ENCODE measurements around the gene HRK. TPM values are rescaled to one million over a fixed set of nuclear protein-coding genes. Genes with fewer than 3 reads are reported as not detected.
"Not testable (repeated sequence)": the region's sequence is repeated elsewhere in the genome, so short reads cannot be mapped to it uniquely, and the experiment has no call there.

Gene HRK
- total RNA-seq, 4 donors from 2014 or later, result under 0.01 to 0.45 (median 0.08) TPM; not detected in 1

DNA sequence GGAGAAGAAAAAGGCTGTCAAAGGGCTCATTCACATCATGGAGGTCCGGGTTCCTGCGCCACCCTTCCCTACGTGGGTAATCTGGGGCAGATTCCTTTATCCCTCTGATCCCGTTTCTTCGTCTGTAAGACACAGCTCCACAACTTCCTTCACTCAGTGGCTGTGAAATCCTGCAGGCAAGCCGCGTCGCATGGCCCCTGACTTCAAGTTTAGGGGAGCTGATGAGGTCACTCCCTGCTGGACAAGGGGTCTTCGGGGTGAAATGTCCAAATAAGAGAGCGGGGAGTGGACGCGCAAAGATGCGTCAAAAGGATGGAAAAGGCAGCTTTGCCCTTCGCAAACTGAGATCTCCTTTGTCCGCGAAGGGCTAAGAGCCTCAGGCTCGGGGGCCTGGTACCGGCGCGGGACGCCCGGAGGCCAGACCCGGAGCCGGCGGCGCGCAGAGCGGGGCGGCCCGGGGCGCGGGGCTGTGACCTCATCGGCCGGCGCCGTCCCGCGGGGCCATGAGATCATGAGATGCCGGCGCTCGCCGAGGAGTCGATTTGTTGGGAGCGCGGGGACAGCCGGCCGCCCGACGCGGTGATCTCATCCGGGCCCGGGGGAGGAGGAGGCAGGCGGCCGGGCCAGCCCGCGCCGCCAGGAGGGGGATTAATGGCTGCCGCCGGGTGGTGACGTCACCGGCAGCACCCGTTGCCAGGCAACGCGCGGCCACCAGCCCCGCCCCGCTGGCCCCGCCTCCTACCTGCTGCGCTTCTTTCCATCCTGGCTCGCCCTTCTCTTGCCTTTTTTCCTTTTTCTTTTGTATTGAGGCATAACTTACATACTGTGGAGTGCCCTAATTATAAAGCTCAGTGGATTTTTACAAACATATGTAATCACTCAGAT is 62.1 kb downstream of the HRK start:
- no peaks in the 10 kb centered on the region for H3K36me3 ChIP-seq
- 0 to 1% methylated on average over 5 to 58 of the region's 70 CpGs for WGBS, 2 donors (ENCODE audit: low coverage in 1 of 2)
- no peaks in the 10 kb centered on the region for H3K27me3 ChIP-seq
- peak overlapping the region; percentile 91 to 95 (median 92) for H3K27ac ChIP-seq
- TF ChIP-seq, protein P1, sequence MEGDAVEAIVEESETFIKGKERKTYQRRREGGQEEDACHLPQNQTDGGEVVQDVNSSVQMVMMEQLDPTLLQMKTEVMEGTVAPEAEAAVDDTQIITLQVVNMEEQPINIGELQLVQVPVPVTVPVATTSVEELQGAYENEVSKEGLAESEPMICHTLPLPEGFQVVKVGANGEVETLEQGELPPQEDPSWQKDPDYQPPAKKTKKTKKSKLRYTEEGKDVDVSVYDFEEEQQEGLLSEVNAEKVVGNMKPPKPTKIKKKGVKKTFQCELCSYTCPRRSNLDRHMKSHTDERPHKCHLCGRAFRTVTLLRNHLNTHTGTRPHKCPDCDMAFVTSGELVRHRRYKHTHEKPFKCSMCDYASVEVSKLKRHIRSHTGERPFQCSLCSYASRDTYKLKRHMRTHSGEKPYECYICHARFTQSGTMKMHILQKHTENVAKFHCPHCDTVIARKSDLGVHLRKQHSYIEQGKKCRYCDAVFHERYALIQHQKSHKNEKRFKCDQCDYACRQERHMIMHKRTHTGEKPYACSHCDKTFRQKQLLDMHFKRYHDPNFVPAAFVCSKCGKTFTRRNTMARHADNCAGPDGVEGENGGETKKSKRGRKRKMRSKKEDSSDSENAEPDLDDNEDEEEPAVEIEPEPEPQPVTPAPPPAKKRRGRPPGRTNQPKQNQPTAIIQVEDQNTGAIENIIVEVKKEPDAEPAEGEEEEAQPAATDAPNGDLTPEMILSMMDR (IDR thresholded peaks at IDR 0.05), result peak in 1 of 4 experiments; percentile 16
- TF ChIP-seq POLR2AphosphoS5 (IDR thresholded peaks at IDR 0.05), result peak; percentile 57
- peak; percentile 76 to 78 for TF ChIP-seq POLR2A (IDR thresholded peaks at IDR 0.05)
- TF ChIP-seq EP300 (IDR thresholded peaks at IDR 0.05), result no peak
- peak overlapping the region; percentile 63 to 71 for H3K4me3 ChIP-seq
- peak; percentile 99 for ATAC-seq
- H3K4me1 ChIP-seq, result peaks cover 0 to 13% (median 6%) of the 10 kb centered on the region in 3 donors
- H3K9me3 ChIP-seq, result no peaks in the 10 kb centered on the region

DNA sequence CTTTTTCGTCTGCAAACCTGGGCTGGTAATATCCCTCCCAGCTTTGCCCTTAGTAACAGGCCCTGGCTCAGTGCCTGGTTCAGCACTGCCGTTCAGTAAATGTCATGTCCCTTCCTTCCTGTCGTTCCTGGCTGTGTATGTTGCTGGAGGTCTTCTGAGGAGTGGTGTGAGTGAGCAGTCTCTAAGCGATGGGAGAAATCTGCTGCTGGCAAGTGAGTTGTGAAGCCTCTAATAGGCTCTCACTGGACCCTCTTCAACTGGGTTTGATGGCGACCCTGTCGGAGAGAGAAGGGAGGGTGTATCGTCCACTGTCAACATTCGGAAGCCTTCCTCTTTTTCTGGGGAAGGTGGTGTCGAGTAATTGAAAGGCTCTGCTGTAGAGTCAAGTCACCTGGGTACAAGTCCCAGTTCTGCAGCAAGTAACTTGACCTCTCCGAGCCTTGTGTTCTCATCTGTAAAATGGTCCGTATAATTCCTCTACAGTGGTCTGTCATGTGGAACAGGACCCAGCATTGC is 62.8 kb downstream of the HRK start:
- TF ChIP-seq POLR2AphosphoS5 (IDR thresholded peaks at IDR 0.05), result peak; percentile 18
- TF ChIP-seq POLR2A (IDR thresholded peaks at IDR 0.05), result no peak
- TF ChIP-seq, protein P1 (IDR thresholded peaks at IDR 0.05), result no peak
- WGBS, 2 donors (ENCODE audit: low coverage in 1 of 2), result 31 to 33% methylated on average over 7 to 9 of the region's 11 CpGs
- H3K9me3 ChIP-seq, result no peaks in the 10 kb centered on the region
- peak overlapping the region; percentile 91 to 95 (median 92) for H3K27ac ChIP-seq
- no peak for ATAC-seq
- peak overlapping the region; percentile 63 to 71 for H3K4me3 ChIP-seq
- no peaks in the 10 kb centered on the region for H3K27me3 ChIP-seq
- peaks cover 0 to 13% (median 6%) of the 10 kb centered on the region in 3 donors for H3K4me1 ChIP-seq
- H3K36me3 ChIP-seq, result no peaks in the 10 kb centered on the region

DNA sequence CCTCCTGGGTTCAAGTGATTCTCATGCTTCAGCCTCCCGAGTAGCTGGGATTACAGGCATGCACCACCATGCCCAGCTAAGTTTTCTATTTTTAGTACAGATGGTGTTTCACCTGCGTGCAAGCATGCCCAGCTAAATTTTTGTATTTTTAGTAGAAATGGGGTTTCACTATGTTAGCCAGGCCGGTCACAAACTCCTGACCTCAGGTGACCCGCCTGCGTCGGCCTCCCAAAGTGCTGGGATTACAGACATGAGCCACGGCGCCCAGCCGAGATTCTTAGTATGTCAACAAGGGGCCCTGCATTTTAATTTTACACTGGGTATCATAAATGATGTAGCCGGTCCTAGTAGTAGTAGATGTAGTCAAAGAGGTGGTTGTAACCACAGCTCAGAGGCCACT is 66.5 kb downstream of the HRK start:
- H3K4me1 ChIP-seq, result peaks cover 0 to 13% (median 6%) of the 10 kb centered on the region in 3 donors
- H3K27me3 ChIP-seq, H3K9me3 ChIP-seq, ATAC-seq, H3K27ac ChIP-seq, H3K36me3 ChIP-seq, H3K4me3 ChIP-seq: not testable (repeated sequence)
- WGBS, 2 donors (ENCODE audit: low coverage in 1 of 2), result 81 to 89% methylated on average over 3 to 8 of the region's 10 CpGs

DNA sequence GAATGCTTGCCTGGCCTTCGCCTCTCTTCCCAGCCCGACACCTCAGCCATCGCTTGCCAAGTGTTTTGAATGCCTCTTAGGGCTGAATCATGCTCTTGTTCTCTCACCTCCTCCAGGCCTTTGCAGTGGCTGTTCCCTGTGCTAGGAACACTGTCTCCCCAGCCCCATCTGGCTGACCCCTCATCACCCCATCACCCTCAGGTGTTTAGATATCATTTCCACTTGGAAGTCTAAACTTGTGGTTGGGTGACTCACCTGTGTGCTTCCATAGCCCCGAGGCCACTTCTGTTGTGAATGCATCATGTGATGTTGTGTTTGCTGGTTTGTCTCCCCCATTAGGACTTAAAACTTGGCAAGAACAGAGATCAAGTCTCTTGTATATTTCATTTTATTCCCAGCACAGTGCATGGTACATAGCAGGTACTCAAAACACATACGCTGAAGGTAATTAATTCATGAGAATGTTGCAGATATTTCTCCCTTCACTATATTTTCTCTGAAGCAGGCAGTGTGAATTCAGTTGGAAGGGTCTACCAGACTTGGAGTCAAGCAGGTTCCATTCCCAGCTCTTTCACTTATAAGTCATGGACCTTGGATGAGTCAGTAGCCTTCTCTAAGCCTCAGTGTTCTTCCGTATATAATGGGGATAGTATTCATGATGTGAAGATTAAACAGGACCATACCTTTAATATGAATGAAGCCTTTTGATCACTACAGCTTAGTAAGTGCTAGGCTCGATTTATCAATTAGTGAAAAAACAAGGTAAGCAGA is 67.8 kb downstream of the HRK start:
- ATAC-seq, result no peak
- no peaks in the 10 kb centered on the region for H3K27me3 ChIP-seq
- TF ChIP-seq, protein P1 (IDR thresholded peaks at IDR 0.05), result no peak
- 93 to 100% methylated on average over 4 to 5 of the region's 7 CpGs for WGBS, 2 donors (ENCODE audit: low coverage in 1 of 2)
- H3K36me3 ChIP-seq, result no peaks in the 10 kb centered on the region
- H3K4me3 ChIP-seq, result no peak overlapping the region
- H3K9me3 ChIP-seq, result no peaks in the 10 kb centered on the region
- H3K4me1 ChIP-seq, result peaks cover 0 to 8% (median 2%) of the 10 kb centered on the region in 3 donors
- no peak overlapping the region for H3K27ac ChIP-seq

DNA sequence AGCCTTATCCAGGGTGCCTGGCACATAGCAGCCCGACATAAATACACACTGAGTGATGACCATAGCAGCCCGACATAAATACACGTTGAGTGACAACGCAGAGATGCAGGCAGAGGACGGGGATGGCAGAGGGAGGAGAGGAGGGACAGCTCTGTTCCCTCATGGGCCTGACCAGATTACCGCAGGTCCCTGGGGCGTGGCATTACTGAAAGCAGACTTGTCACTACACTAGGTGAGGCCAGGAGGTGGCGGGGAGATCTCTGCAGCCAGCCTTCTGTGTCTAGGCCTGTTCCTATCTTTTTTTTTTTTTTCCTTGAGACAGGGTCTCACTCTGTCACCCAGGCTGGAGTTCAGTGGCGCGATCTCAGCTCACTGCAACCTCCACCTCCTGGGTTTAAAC is 69.0 kb downstream of the HRK start:
- Histone ChIP-seq H3K36me3 (no peaks in the 10 kb centered on the region), H3K9me3 (no peaks in the 10 kb centered on the region), H3K27me3 (no peaks in the 10 kb centered on the region), H3K4me3 (no peak overlapping the region), H3K4me1 (no peaks in the 10 kb centered on the region), H3K27ac (no peak overlapping the region)
- no peak for ATAC-seq
- TF ChIP-seq, protein P1 (IDR thresholded peaks at IDR 0.05), result no peak
- TF ChIP-seq EP300 (IDR thresholded peaks at IDR 0.05) (no peak), POLR2A (IDR thresholded peaks at IDR 0.05) (no peak), POLR2AphosphoS5 (IDR thresholded peaks at IDR 0.05) (no peak)
- WGBS, 2 donors (ENCODE audit: low coverage in 1 of 2), result 81 to 82% methylated on average over 4 of the region's 10 CpGs

All from gastroesophageal sphincter (tissue), 4 donors.